ENCODE measurements around the gene KRT82.

GRCh38 chr12:52455821-52456220 is 49.7 kb upstream of the KRT82 start:
- no peak for TF ChIP-seq CTCF (IDR thresholded peaks at IDR 0.05)
- no peak for TF ChIP-seq POLR2A (IDR thresholded peaks at IDR 0.05)

Data from lower leg skin (tissue), 3 donors.